Mucosa of stomach (tissue), 1 donor: Measurements from ENCODE around the gene RPL23.

ENCODE experiments used
- H3K27me3 ChIP-seq: one replicate; pipeline ENCODE4 v1.7.0; 2013; ENCODE audit warnings: mild to moderate bottlenecking, low read length; ENCODE audit not compliant: control insufficient read depth, insufficient read depth
- H3K36me3 ChIP-seq: one replicate; pipeline ENCODE4 v1.7.0; 2013; ENCODE audit warnings: low read length; ENCODE audit not compliant: control insufficient read depth, insufficient read depth
- H3K4me1 ChIP-seq: one replicate; pipeline ENCODE4 v1.7.0; 2013; ENCODE audit warnings: mild to moderate bottlenecking, low read length; ENCODE audit not compliant: control insufficient read depth, insufficient read depth
- H3K4me3 ChIP-seq: one replicate; pipeline ENCODE4 v1.7.0; 2013; ENCODE audit warnings: low read length
- H3K9ac ChIP-seq: one replicate; pipeline ENCODE4 v1.7.0; 2013; ENCODE audit warnings: mild to moderate bottlenecking, low read length, moderate library complexity
- H3K9me3 ChIP-seq: one replicate; pipeline ENCODE4 v1.7.0; 2013; ENCODE audit warnings: mild to moderate bottlenecking, low read length, moderate library complexity; ENCODE audit not compliant: control insufficient read depth
- donor health status: Pancreatic carcinoma.

RPL23 gene

DNA sequence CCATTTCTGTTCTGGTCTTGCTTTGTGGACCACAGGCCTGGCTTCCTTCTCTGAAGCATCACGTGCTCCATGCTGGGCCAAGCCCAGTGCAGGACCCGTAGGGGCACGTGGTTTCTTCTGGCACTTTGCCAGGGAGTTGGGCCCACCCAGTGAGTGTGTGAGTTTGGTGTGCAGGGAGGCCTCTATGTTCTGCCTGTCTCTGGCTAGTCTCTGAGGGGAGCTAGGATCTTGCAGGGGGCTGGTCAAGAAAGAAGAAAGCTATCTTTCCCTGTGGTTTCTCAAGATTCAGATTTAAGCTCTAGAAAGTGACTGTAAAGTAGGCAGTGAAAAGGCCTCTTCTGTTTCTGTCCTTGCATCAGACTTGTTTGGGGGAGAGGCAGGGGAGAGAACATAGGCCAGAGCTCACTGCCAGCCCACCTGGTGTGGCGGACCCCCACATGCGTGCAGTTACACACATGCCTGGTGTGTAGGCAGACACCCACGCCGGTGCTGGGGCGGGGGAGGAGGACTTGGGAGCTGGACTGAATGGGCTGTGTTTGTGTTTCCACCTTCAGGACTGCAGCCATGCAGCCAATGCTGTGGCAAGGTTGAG is 28.2 kb upstream of the RPL23 start:
- Histone ChIP-seq H3K4me3 (no peak overlapping the region), H3K9me3 (no peaks in the 10 kb centered on the region), H3K27me3 (no peaks in the 10 kb centered on the region), H3K36me3 (peaks cover 29% of the 10 kb centered on the region), H3K4me1 (peaks cover 84% of the 10 kb centered on the region), H3K9ac (no peak overlapping the region)

DNA sequence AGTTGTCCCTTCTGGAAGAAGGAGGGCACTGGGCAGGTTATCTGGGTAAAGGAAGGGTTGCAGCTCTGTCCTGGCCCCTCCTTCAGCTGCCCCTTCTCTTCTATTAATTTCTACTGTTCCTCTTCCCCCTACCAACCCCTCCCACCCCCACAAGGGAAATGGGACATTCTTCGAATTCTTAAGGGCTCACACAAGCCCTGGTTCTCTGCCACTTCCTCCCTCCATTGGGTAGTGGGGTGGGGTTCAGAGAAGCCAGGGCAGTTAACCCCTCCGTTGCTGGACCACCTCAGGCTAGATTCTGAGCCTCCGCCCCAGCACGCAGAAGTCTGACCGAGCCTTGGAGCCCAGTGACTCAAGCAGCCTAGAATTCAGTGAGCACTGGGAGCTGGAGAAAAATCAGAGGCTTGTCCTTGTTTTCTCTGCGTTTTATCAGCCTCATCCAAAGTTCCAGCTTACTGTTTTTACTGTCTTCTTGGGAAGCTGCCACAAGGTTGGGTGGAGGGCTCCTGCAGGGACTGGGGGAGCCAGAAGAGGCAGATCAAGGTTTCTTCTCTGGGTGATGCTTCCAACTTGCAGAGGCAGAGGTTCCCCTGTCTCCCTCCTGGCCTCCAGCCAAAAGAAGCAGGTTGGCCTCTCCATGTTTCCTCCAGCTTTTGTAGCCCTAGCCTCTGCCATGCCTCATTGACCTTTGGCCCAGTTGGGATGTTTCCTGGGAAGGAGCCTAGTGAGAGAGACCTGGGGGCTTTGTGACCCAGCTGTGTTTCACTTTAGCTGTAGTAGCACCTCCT is 26.6 kb upstream of the RPL23 start:
- H3K4me3 ChIP-seq = no peak overlapping the region
- H3K4me1 ChIP-seq = peaks cover 78% of the 10 kb centered on the region
- H3K27me3 ChIP-seq = no peaks in the 10 kb centered on the region
- no peaks in the 10 kb centered on the region for H3K9me3 ChIP-seq
- H3K9ac ChIP-seq = peak overlapping the region; percentile 28
- H3K36me3 ChIP-seq = peaks cover 26% of the 10 kb centered on the region

GRCh38 chr17:38877130-38877851 is 23.8 kb upstream of the RPL23 start:
- Histone ChIP-seq H3K9me3 (no peaks in the 10 kb centered on the region), H3K9ac (peak overlapping the region; percentile 24), H3K36me3 (peaks cover 32% of the 10 kb centered on the region), H3K4me3 (no peak overlapping the region), H3K4me1 (peaks cover 82% of the 10 kb centered on the region), H3K27me3 (no peaks in the 10 kb centered on the region)

GRCh38 chr17:38875477-38876075 is 22.1 kb upstream of the RPL23 start:
- Histone ChIP-seq H3K9ac (peak overlapping the region; percentile 25), H3K27me3 (no peaks in the 10 kb centered on the region), H3K4me1 (peaks cover 73% of the 10 kb centered on the region), H3K36me3 (peaks cover 28% of the 10 kb centered on the region), H3K9me3 (no peaks in the 10 kb centered on the region), H3K4me3 (no peak overlapping the region)

GRCh38 chr17:38874505-38875400 is 21.2 kb upstream of the RPL23 start:
- no peaks in the 10 kb centered on the region for H3K9me3 ChIP-seq
- no peaks in the 10 kb centered on the region for H3K27me3 ChIP-seq
- peaks cover 21% of the 10 kb centered on the region for H3K36me3 ChIP-seq
- peak overlapping the region; percentile 92 for H3K9ac ChIP-seq
- no peak overlapping the region for H3K4me3 ChIP-seq
- peaks cover 64% of the 10 kb centered on the region for H3K4me1 ChIP-seq

- Histone ChIP-seq H3K4me3 (no peak overlapping the region), H3K36me3 (peaks cover 18% of the 10 kb centered on the region), H3K27me3 (no peaks in the 10 kb centered on the region), H3K9ac (peak overlapping the region; percentile 92), H3K4me1 (peaks cover 57% of the 10 kb centered on the region), H3K9me3 (no peaks in the 10 kb centered on the region)
Measured at GRCh38 chr17:38873640-38874380, 20.3 kb upstream of the RPL23 start.

GRCh38 chr17:38872671-38873385 is 19.3 kb upstream of the RPL23 start:
- Histone ChIP-seq H3K9me3 (no peaks in the 10 kb centered on the region), H3K27me3 (no peaks in the 10 kb centered on the region), H3K9ac (peak overlapping the region; percentile 92), H3K4me3 (peak overlapping the region; percentile 95), H3K4me1 (peaks cover 64% of the 10 kb centered on the region), H3K36me3 (peaks cover 14% of the 10 kb centered on the region)

DNA sequence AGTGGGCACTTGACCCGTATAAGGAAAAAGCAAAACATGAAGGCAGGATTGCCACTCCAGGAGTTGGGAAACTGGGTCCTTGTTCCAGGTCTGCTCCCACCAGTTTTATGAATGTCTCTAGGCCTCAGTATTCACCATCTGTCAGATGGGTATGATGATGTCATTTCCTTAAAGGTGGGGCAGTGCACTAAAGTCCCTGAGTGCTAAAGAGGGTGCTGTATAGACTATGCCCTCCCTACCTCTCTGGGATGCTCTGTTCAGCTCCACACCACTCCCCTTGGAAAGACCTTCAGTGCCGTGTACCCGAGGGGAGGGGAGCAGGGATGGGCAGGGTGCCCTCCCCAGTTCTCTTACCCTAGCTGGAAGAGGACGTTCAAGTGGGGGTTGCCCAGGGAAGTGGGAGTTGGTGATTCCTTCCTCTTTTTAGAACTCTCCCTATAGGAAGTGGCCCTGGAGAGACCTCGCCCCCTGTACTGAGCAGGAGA is 18.5 kb upstream of the RPL23 start:
- Histone ChIP-seq H3K4me3 (peak overlapping the region; percentile 95), H3K27me3 (no peaks in the 10 kb centered on the region), H3K9me3 (no peaks in the 10 kb centered on the region), H3K36me3 (peaks cover 13% of the 10 kb centered on the region), H3K4me1 (peaks cover 60% of the 10 kb centered on the region), H3K9ac (peak overlapping the region; percentile 92)

DNA sequence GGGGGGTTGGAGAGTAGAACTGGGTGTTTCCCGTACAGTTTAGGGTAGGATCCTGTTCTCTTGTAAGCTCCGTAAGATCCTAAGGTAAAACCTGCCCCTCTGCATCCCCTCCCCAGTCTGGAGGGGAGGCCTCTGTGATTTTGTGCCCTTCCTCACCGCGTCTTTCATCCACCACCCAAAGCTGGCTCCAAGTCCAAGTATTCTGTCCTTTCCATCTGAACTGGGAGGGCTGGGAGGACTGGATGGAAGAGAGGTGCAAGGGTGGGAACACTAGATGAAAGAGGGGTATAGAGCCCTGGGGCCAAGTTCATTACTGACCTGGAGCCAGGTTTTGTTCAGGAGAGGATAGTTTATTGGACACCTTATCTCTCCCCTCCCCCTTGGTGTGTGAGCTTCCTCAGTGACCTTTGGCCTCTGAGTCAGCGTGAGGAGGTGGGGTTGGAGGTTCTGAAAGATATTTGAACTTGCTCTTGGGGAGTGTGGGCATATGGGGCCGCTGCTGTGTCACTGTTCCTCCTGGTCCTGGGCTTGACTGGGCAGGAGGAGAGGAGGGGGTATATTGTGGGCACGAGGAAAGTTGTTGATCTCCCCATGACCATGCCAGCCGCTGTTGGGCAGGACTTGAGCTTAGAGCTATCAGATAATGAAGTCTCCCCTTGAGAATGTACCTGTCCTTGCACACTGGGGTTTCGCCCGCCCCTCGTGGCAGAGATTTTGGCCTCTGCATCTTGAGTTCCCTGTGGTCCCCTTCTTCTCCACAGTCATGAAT is 17.9 kb upstream of the RPL23 start:
- Histone ChIP-seq H3K36me3 (peaks cover 13% of the 10 kb centered on the region), H3K9me3 (no peaks in the 10 kb centered on the region), H3K9ac (peak overlapping the region; percentile 92), H3K4me3 (peak overlapping the region; percentile 95), H3K4me1 (peaks cover 55% of the 10 kb centered on the region), H3K27me3 (no peaks in the 10 kb centered on the region)
